ENCODE results near the gene MAG. TPM values are rescaled to one million over a fixed set of nuclear protein-coding genes. Genes with fewer than 3 reads are reported as not detected.

MAG gene
- total RNA-seq, 4 donors from 2014 or later: 0.10 TPM; not detected in 3

DNA sequence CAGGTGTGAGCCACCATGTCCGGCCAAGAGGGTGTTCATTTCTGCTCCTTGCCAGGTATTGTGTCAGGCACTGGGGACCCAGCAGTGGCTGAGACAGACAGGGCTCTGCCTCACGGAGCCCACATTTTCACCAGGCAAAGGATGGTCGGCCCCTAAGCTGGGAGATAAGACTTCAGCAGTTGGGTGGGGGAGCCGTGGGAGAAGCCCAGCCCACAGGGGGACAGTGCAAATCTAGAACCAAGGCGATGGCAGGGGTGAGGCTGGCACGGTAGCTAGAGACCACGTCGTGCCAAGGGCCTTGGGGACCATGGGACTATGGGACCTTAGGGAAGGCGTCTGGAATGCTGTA lies 34.9 kb upstream of the MAG start:
- TF ChIP-seq POLR2A (IDR thresholded peaks at IDR 0.05): no peak
- TF ChIP-seq, protein P1, sequence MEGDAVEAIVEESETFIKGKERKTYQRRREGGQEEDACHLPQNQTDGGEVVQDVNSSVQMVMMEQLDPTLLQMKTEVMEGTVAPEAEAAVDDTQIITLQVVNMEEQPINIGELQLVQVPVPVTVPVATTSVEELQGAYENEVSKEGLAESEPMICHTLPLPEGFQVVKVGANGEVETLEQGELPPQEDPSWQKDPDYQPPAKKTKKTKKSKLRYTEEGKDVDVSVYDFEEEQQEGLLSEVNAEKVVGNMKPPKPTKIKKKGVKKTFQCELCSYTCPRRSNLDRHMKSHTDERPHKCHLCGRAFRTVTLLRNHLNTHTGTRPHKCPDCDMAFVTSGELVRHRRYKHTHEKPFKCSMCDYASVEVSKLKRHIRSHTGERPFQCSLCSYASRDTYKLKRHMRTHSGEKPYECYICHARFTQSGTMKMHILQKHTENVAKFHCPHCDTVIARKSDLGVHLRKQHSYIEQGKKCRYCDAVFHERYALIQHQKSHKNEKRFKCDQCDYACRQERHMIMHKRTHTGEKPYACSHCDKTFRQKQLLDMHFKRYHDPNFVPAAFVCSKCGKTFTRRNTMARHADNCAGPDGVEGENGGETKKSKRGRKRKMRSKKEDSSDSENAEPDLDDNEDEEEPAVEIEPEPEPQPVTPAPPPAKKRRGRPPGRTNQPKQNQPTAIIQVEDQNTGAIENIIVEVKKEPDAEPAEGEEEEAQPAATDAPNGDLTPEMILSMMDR (IDR thresholded peaks at IDR 0.05): no peak
- WGBS, 2 donors: 76 to 78% methylated on average over 9 of the region's 9 CpGs
- H3K4me3 ChIP-seq (ENCODE audit: low read depth, poor library complexity, severe bottlenecking): no peak overlapping the region
- intact Hi-C loops (cut with DNase I; ENCODE audit: low total_unique reads): no loop called here
- peak in 1 of 2 donors; percentile 79 for DNase-seq (ENCODE audit: low spot score in 2 of 2)

DNA sequence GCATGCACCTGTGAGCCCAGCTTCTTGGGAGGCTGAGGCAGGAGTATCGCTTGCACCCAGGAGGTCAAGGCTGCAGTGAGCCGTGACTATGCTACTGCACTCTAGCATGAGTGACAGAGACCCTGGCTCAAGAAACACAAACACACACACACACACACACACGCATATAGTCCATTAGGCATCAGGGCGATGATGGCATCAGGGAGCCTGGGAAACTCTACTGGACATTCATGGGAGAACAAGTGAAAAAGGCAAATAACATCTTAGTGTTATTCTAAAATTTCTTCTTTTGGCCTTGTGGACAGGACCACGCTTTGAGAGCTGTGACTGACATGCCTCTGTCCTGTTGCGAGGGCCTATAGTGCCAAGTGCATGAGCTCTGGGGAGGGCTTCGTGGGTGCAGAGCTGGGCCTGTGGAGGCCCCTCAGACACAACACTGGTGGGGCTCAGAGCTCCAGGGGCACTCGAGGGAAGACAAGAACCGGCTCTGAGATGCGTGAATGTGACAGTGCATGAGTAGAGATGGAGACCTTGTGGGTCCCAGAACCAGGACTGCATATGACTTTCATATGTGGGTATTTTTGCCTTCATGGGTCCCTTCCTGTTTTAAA lies 31.2 kb upstream of the MAG start:
- H3K4me3 ChIP-seq (ENCODE audit: low read depth, poor library complexity, severe bottlenecking): no peak overlapping the region
- intact Hi-C loops (cut with DNase I; ENCODE audit: low total_unique reads): loop anchor here (10.0 kb wide), 1 partner anchor 116 kb away; the partner anchor contains the start of gene FXYD7
- peak in 1 of 2 donors; percentile 25 for DNase-seq (ENCODE audit: low spot score in 2 of 2)

DNA sequence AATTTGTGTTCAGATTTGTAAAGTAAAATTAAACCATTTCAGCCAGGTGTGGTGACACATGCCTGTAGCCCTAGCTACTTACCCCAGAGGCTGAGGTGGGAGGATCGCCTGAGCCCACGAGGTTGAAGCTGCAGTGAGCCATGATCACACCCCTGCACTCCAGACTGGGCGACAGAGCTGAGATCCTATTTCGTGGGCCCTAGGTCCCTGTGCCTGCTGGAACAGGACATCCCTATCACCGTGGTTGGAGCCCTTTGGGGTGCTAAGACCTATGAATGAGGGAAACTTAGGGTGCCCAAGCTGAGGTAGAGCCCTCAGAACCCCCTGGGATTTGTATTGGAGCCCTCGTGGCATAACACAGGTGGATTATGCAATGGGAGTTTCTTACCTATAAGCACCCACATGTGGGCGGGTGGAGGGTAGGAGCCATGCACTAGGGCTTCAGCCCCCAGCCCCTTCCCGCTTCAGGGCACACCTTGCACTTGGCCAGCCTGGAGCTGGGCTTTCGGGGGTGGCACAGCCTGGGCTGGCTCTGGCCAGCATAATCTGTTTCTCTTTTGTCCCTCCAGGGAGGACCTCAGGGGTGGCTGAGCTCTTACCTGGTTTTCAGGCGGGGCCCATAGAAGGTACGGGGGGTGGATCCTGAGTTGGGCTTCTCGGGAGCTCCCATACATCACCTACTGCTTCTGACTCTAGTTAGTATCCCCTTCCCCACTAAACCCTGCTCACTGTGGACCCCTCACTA lies 30.4 kb upstream of the MAG start:
- 65 to 67% methylated on average over 12 of the region's 12 CpGs for WGBS, 2 donors
- peak in 1 of 2 donors; percentile 75 for DNase-seq (ENCODE audit: low spot score in 2 of 2)
- TF ChIP-seq, protein P1 (IDR thresholded peaks at IDR 0.05): no peak
- no peak for TF ChIP-seq POLR2A (IDR thresholded peaks at IDR 0.05)
- intact Hi-C loops (cut with DNase I; ENCODE audit: low total_unique reads): loop anchor here (10.0 kb wide), 1 partner anchor 117 kb away; the partner anchor contains the start of gene FXYD7
- no peak overlapping the region for H3K4me3 ChIP-seq (ENCODE audit: low read depth, poor library complexity, severe bottlenecking)

More for the DNA sequence above, 31.2 kb upstream of the MAG start:
- no peak for TF ChIP-seq POLR2A (IDR thresholded peaks at IDR 0.05)
- 70 to 81% methylated on average over 10 of the region's 10 CpGs for WGBS, 2 donors

DNA sequence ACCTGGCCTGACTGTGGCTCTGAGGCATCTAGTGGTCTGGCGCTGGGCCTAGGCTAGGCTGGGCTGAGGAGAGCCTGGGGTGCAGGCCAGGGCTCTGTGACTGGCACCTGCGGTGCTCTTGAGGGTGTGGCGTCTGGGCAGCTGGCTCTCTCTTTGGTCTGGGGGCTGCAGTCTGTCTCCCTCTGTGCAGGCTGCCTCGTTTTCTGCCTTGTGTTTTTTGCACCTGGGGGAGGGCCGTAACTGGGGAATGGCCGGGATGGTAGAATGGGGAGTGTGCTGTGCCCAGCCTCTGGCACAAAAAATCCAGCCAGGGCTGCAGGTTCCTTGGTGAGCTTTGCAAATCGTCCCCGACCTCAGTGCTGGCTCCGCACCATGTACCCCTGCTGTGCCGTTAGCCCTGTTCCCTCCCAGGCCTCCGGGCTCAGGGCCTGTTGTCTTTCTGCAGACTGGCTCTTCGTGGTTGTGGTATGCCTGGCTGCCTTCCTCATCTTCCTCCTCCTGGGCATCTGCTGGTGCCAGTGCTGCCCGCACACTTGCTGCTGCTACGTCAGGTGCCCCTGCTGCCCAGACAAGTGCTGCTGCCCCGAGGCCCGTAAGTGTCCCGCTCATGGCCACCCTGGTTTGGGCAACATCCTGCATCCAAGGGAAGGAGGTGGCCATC lies 29.7 kb upstream of the MAG start:
- TF ChIP-seq, protein P1 (IDR thresholded peaks at IDR 0.05): no peak
- TF ChIP-seq POLR2A (IDR thresholded peaks at IDR 0.05): no peak
- intact Hi-C loops (cut with DNase I; ENCODE audit: low total_unique reads): loop anchor here (10.0 kb wide), 1 partner anchor 117 kb away; the partner anchor contains the start of gene FXYD7
- WGBS, 2 donors: 55 to 74% methylated on average over 17 of the region's 17 CpGs
- H3K4me3 ChIP-seq (ENCODE audit: low read depth, poor library complexity, severe bottlenecking): no peak overlapping the region
- peak in 1 of 2 donors; percentile 82 for DNase-seq (ENCODE audit: low spot score in 2 of 2)

DNA sequence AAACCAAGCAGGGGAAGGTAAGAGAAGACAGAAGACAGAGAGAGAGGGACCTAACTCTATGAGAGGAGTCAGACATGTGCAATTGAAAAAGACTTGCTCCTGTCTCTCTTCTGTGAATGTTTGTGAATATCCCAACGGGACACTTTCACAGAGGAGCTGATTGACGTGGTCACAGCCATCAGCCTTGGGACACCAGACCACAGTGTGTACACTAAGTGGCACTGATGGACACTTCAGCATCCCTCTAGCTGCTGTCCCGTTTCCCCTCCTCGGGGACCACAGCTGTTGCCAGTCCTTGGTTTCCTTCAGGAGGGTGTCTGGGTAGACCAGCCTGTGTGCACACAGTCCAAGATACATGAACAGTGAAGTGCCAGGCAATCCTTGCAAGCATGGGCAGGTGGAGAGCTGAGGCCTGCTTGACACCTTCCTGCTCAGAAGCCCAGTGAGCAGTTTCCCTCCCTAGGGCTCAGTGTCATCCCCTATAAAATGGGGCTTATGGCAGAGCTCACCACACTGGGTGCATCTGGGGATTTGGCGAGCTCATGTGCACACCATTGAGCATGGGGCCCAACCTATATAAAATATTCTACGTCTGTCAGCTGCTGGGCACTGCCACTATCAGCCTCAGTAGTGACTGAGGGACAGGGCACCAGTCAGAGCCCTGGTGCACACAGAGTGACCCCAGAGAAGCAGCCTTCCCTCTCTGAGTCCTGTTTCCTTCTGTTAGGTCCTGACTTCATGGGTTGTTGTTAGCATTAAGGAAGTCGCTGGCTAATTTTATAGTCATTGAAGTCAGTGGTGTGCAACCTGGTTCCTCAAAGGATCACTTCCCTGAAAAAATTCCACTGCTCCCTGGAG lies 27.5 kb upstream of the MAG start:
- DNase-seq (ENCODE audit: low spot score in 2 of 2): peak; percentile 11 to 70
- 53 to 64% methylated on average over 7 of the region's 7 CpGs for WGBS, 2 donors
- TF ChIP-seq POLR2A (IDR thresholded peaks at IDR 0.05): no peak
- TF ChIP-seq, protein P1 (IDR thresholded peaks at IDR 0.05): no peak
- no peak overlapping the region for H3K4me3 ChIP-seq (ENCODE audit: low read depth, poor library complexity, severe bottlenecking)
- intact Hi-C loops (cut with DNase I; ENCODE audit: low total_unique reads): loop anchor here (10.0 kb wide), 1 partner anchor 120 kb away; the partner anchor contains the start of gene FXYD7
